GM18907 (cell line): ENCODE data around the gene RIPOR3.

Experiments used
- ATAC-seq: cut with Tn5 transposase; IDR thresholded peaks from one replicate; pipeline ENCODE4 v1.9.1; 2021; ENCODE audit warnings: mild to moderate bottlenecking, moderate library complexity; ENCODE audit not compliant: unreplicated experiment

RIPOR3 gene

GRCh38 chr20:50578778-50579165, 112.6 kb downstream of the RIPOR3 start:
- ATAC-seq, result no peak

GRCh38 chr20:50578061-50578777, 113.1 kb downstream of the RIPOR3 start:
- ATAC-seq, result no peak

GRCh38 chr20:50577175-50578018, 113.9 kb downstream of the RIPOR3 start:
- no peak for ATAC-seq

DNA sequence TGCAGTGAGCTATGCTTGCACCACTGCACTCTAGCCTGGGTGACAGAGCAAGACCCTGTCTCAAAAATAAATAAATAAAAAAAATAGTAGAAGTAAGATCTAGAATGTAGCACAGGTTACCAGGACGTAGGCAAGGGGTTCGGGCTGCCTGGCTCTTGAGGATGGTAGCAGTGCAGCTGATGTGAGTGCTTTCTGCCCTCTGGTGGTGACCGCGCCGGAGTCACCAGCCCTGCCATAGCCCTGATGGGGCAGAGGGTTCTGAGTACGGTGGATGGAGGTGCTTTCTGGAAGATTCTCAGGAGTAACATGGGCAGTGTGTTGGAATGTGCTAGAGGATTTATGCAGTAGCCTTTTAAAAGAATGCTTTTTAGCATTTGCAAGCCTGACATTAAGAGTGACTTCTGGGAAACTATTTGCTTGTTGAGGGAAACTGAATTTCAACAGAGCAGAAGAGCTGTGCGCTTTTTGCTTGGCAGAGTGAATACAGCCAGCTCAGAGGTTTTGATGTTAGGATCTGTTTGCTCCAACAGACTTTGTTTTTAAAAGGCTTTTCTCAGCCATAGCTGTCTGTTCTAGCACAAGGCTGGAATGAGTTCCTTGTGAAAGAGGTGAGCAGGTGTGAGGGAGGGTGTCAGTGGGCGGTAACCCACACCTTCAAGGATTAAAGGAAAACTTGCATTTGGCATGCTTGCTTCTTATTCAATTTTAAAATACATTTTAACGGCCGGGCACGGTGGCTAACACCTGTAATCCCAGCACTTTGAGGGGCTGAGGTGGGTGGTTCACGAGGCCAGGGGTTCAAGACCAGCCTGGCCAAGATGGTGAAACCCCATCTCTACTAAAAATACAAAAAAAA, 115.2 kb downstream of the RIPOR3 start:
- peak; percentile 55 for ATAC-seq

- ATAC-seq, result no peak
These were observed 116.8 kb downstream of the RIPOR3 start for GRCh38 chr20:50574586-50574985.

DNA sequence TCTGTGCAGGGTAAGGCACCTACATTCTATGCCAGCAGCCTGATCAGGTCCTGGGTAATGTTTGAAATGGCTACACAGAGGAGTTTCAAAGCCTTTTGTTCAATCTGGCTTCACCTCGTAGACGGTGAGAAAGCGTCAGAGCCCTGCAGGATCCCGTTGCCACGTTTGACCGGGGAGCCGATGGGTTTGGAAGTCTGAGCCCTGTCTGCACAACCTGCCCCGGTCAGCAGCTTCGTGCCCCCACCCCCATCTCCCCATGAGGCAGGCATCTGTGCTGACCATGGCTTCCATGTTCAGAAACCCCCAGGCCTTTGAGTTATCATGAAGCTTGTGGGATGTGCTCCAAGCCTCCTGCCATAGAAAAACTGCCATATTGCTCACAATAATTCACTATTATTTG, 117.2 kb downstream of the RIPOR3 start:
- ATAC-seq, result no peak

GRCh38 chr20:50572938-50573777, 118.2 kb downstream of the RIPOR3 start:
- no peak for ATAC-seq

DNA sequence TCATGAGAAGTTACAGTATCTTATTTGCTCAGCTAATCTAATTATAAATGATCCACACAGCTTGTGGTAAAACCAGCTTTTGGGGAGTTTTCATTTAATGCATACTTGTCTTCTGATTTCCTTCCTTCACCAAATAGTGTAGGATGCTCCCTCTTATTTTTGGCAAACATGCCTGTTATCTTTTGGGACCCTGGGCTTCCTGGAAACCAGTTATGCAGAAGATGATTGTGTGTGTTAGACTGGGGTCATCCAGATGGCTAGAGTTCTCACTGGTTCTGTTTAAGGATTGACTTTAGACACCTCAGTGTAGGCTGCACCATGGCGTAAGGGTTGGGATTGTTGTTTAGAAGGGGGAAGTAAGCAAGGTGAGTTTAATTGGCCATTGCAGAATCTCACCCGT, 119.9 kb downstream of the RIPOR3 start:
- ATAC-seq, result no peak

GRCh38 chr20:50569864-50570836, 121.2 kb downstream of the RIPOR3 start:
- ATAC-seq, result peak; percentile 74

DNA sequence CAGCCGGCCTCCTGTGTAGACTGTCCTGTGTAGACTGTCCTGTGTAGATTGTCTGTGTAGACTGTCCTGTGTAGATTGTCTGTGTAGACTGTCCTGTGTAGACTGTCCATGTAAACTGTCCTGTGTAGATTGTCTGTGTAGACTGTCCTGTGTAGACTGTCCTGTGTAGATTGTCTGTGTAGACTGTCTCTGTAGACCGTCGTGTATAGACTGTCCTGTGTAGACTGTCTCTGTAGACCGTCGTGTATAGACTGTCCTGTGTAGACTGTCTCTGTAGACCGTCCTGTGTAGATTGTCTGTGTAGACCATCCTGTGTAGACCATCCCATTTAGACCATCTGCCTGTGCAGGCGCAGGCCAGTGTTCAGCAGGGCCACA, 121.9 kb downstream of the RIPOR3 start:
- peak; percentile 14 for ATAC-seq

DNA sequence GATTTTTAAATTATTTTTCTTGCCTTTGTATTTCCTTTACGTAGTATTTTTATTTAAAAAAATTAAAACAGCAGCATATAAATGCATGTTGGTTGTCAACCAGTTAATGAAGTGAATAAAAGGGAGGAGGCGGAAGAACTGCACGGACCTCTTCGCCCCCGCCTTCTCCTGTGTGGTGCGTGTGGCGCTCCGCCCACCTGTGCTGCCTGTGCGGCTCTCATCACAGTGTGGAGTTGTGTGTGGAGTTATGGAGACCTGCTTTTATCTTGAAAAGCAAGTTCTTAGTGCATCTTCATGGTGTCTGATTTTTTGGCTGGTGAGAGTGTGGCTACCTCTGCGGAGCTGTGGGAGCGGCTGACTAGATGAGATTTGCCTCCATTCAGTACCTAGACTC, 122.8 kb downstream of the RIPOR3 start:
- no peak for ATAC-seq

DNA sequence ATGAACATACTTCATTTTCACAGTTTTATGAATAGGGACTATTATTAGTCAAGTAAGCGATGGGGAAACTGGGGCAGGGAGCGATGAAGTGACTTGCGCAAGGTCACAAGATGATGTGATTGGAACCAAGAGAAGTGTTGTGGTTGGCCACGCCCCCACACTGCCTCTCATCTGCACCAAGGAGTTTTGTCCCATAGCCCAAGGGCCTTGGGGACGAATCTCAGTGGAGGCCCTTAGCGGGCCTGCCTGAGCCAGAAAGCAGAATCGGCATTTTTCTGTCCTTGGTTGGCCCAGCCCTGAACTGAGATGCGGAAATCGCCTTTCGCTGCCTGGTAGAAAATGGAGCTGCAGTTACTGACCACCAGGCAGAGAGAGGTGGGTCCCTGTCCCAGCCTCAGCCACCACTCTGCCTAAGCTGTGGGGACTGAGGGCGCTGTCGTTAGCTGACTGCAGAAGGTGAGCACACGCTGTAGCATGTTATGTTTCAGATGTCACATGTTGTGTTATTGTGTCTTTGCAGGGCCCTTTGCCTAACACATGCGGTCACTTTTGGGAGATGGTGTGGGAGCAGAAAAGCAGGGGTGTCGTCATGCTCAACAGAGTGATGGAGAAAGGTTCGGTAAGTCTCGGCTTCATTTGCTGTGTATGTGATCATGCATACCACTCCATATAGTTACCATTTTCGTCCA, 123.3 kb downstream of the RIPOR3 start:
- ATAC-seq, result no peak

DNA sequence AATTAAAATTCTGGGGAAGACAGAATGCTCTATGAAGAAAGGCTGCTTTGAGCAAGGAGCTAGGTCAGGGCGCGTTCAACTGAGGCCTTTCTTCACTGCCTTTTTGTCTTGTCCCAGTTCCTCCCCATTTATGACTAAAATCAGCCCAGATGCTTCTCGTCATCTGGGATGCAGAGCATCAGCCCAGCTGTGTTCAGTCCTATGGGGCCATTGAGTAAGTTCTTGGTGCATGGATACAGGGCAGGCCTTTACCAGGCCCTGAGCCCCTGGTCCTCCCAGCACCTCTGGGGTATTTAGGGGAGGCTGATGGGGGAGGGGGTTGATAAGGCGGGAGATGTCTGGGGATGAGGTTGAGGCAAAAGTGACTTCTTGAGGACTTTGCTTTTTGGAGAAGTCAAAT, 125.5 kb downstream of the RIPOR3 start:
- no peak for ATAC-seq

DNA sequence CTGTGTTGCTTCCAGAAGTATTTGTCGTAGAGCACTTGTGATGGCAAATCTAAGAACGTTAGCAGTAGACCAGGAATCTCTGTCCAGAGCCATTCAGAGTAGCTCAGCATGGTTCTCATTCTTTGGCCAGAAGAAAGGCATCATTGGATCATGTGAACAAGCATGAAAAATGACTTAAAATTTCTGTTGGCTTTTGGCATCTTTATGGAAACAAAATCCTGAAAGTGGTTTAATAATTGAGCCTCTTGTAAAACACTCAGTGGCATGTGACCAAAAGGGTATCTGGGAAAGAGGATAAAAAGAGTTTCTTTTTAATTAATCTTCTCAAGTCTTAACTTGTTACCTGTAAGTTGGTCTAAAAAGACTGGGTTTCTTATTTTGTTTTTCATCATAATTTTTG, 126.0 kb downstream of the RIPOR3 start:
- no peak for ATAC-seq

DNA sequence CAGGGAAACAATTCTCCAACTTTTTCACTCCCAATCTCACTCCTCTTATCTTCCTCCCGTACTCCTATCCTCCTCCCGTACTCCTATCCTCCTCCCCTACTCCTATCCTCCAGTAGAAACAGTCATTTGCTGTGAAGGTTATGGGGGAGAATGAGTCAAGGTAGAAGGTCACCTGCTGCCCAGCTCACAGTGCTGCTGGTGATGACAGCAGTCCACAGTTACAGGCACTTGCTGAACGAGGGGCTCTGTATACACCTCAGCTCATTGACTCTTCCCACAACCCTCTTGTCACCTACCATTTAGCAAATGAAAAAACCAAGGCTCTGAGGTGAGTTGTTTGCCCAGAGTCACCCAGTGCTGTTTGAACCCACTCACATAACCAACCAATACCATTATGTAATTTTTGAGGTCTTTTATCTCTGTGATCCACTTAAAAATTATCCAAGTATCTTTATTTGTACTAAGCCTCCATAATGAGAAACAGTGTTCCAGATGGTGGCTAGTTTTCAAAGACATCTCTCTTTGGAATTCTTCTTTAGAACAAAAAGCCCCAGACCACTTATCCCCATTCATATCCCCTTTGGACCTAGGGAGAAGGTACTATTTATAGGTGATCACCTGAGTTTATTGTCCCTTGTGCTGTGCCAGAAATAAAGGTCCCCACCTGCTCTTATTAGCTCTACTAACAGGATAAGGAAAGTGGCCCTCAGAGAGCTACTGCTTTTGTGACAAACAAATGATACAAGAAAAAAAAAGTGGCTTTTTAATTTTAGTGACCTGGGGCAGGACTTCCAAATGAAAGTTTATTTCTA, 128.0 kb downstream of the RIPOR3 start:
- no peak for ATAC-seq

DNA sequence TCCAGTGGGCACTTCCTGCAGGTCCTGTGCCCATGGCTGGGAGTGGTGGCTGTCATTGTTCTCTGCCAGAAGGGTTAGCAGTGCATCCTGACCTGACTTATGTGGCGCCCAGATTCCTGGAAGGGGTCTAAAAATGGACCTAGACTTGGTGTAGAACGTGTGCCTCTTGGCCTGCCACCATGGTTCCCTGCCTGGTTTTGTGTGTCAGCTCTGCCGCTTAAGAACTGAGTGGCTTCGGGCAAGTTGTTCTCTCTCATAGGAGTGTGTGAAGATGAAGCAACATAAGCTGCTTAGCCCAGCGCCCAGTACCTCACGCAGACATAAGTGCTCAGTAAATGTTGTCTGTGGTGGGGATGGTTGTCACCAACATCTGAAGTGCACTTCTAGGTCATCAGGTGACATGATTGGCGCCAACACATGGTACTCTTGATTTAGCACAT, 129.1 kb downstream of the RIPOR3 start:
- no peak for ATAC-seq

DNA sequence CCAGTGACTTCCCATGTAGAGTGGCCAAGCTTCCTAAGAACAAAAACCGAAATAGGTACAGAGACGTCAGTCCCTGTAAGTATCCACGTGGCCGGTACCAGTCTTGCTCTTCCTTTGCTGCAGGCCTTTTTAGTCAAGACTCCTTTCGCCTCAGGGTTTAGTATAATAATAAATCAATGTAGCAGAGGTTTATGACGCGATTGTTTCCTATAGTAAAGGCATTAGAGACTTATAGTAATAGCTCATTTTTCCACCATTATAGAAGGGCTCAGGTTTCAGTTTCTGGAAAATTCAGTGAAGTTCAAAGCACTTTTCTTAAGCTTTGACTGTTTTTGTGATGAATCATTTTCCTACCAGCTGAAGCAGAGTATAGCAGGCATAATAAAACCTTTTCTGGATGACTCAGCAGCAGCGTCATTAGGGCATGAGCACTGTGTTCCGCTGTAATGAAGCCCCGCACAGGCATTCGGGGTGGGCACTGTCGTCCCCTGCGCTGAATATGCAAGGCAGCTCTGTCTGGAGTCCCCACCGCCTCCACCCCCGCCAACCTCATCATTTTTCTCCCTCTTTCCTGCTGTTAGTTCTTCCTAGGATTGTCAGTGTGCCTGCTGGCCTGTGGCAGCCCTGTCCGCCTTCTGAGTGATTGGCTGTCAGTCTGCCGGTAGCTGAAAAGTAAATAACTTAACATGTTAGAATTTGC, 129.8 kb downstream of the RIPOR3 start:
- ATAC-seq, result no peak
